Neural cell (in vitro differentiated cells): ENCODE results near the gene CLHC1. TPM values are rescaled to one million over a fixed set of nuclear protein-coding genes. Genes with fewer than 3 reads are reported as not detected.

Experiments
- H2AFZ ChIP-seq: fragments of 200-600, 300-800 bp; sonication (generic), shearing (Covaris generic); 2 replicates; pipeline ENCODE4 v1.6.0; 2014; ENCODE audit warnings: low read depth, mild to moderate bottlenecking, antibody characterized with exemption, low read length, moderate library complexity
- H3F3A ChIP-seq: fragments of 200-600 bp; shearing (Covaris generic); 2 replicates; pipeline ENCODE4 v1.6.1; 2016; ENCODE audit warnings: mild to moderate bottlenecking, moderate library complexity, mixed read lengths, antibody characterized with exemption, low read length; ENCODE audit not compliant: insufficient read depth, poor library complexity, severe bottlenecking
- H3K27ac ChIP-seq: fragments of 200-600, 300-800 bp; sonication (generic), shearing (Covaris generic); 2 replicates; pipeline ENCODE4 v1.5.1; 2014; ENCODE audit warnings: mild to moderate bottlenecking, low read length, moderate library complexity
- H3K27me3 ChIP-seq: fragments of 300-800, 200-600 bp; sonication (generic), shearing (Covaris generic); 2 replicates; pipeline ENCODE4 v1.6.0; 2014; ENCODE audit warnings: mild to moderate bottlenecking, low read depth, low read length, moderate library complexity; ENCODE audit not compliant: insufficient read depth
- H3K36me3 ChIP-seq: fragments of 300-800, 200-600 bp; sonication (generic), shearing (Covaris generic); 2 replicates; pipeline ENCODE4 v1.5.1; 2014; ENCODE audit warnings: mild to moderate bottlenecking, antibody characterized with exemption, low read length, moderate library complexity; ENCODE audit not compliant: insufficient read depth
- H3K4me2 ChIP-seq: fragments of 300-800, 200-600 bp; sonication (generic), shearing (Covaris generic); 2 replicates; pipeline ENCODE4 v1.6.0; 2014; ENCODE audit warnings: mild to moderate bottlenecking, low read length
- H3K4me3 ChIP-seq: fragments of 300-800, 200-600 bp; sonication (generic), shearing (Covaris generic); 2 replicates; pipeline ENCODE4 v1.5.1; 2014; ENCODE audit warnings: mild to moderate bottlenecking, low read length, moderate library complexity
- H3K79me2 ChIP-seq: fragments of 200-600 bp; shearing (Covaris generic); replicated peaks from 2 replicates; pipeline ENCODE4 v1.6.0; 2014; ENCODE audit warnings: mild to moderate bottlenecking, low read length, moderate library complexity; ENCODE audit not compliant: insufficient read depth
- H3K9ac ChIP-seq: fragments of 300-800, 200-600 bp; sonication (generic), shearing (Covaris generic); 2 replicates; pipeline ENCODE4 v1.6.1; 2016; ENCODE audit warnings: mild to moderate bottlenecking, low read length, mixed read lengths
- H3K9me2 ChIP-seq: fragments of 200-600 bp; shearing (Covaris generic); 2 replicates; pipeline ENCODE4 v1.6.1; 2016; ENCODE audit warnings: mild to moderate bottlenecking, low read length, mixed read lengths; ENCODE audit not compliant: insufficient read depth
- H3K9me3 ChIP-seq: fragments of 200-600, 300-800 bp; sonication (generic), shearing (Covaris generic); 2 replicates; pipeline ENCODE4 v1.6.1; 2016; ENCODE audit warnings: mild to moderate bottlenecking, mixed run types, low read length, moderate library complexity, mixed read lengths
- H4K20me1 ChIP-seq: fragments of 200-600 bp; shearing (Covaris generic); 2 replicates; pipeline ENCODE4 v1.6.1; 2016; ENCODE audit warnings: mild to moderate bottlenecking, mixed run types; ENCODE audit not compliant: insufficient read depth
- EP300 ChIP-seq: fragments of 450-650 bp; conservative IDR thresholded peaks from 2 replicates; pipeline ENCODE4 v1.6.1; 2014; ENCODE audit warnings: antibody characterized with exemption, mild to moderate bottlenecking, moderate library complexity; ENCODE audit not compliant: poor library complexity, severe bottlenecking
- MXI1 ChIP-seq: fragments of 450-650 bp; conservative IDR thresholded peaks from 2 replicates; pipeline ENCODE4 v1.6.1; 2014; ENCODE audit warnings: antibody characterized with exemption, mild to moderate bottlenecking; ENCODE audit not compliant: poor library complexity, severe bottlenecking
- POLR2AphosphoS5 ChIP-seq: IDR thresholded peaks from 2 replicates; pipeline ENCODE4 v1.6.1; 2012
- RAD21 ChIP-seq: fragments of 450-650 bp; conservative IDR thresholded peaks from 2 replicates; pipeline ENCODE4 v1.6.1; 2014; ENCODE audit warnings: antibody characterized with exemption, mild to moderate bottlenecking, moderate library complexity
- SMC3 ChIP-seq: fragments of 450-650 bp; conservative IDR thresholded peaks from 2 replicates; pipeline ENCODE4 v1.6.1; 2014; ENCODE audit warnings: antibody characterized with exemption, mild to moderate bottlenecking, moderate library complexity; ENCODE audit not compliant: poor library complexity
- polyA plus RNA-seq: library from polyadenylated mRNA; depleted of rRNA; stranded (reverse); fragments of >200 nt; gene quantifications from 2 replicates; pipeline ENCODE4 v1.2.3, GENCODE V29; 2014
- TF ChIP-seq, protein P1 (sequence below): IDR thresholded peaks from 2 replicates; pipeline ENCODE4 v1.6.1; 2012; ENCODE audit warnings: borderline replicate concordance
- TF ChIP-seq, protein P2 (sequence below): fragments of 450-650 bp; IDR thresholded peaks from 2 replicates; pipeline ENCODE4 v1.5.1; 2014; ENCODE audit warnings: antibody characterized with exemption, mild to moderate bottlenecking, moderate library complexity; ENCODE audit not compliant: poor library complexity, severe bottlenecking

The CLHC1 gene
- polyA plus RNA-seq, 1 donor from 2014 or later: 43.6 TPM

DNA sequence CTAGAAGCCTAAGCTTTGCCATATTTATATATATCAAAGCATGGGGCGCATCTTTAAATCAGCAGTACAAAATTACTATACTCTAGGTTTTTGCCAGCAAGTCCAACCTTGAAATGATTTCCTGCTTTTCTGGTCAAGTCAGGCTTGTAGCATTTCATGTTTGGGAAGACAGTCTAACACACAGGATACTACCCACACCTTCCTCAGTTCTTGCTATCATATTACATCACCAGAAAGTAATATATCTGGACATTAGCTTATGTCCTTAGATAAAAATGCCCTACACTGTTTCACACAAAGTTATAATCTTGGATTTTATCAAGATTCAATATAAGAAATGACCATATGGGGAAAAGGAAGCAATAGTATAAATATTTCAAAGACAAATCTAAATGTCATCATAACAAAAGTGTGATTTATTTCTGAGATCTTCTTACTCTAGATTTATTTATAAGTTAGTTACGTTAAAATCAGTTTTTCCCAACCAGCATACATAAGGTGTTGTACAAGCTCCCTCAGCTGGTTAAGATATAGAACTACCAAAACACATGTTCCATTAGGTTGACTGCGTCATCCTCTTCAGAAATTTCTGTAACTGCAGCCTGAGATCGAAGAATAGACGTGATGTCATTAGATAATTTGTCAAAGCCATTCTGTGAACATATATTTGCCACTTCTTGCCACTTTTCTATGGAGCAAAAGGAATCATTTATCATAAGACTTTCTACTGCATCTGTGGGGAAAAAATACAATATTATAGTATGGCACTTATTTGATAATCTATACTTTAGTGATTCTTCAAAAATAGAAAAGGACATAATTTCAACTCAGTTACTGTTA is 56.6 kb downstream of the CLHC1 start:
- Histone ChIP-seq H3K9me3 (no peaks in the 10 kb centered on the region), H2AFZ (no peak overlapping the region), H3K9me2 (no peaks in the 10 kb centered on the region), H3K4me3 (no peak overlapping the region), H3K36me3 (no peaks in the 10 kb centered on the region), H3K9ac (no peak overlapping the region), H3K79me2 (no peaks in the 10 kb centered on the region), H3F3A (no peaks in the 10 kb centered on the region), H3K27ac (no peak overlapping the region), H3K27me3 (no peaks in the 10 kb centered on the region), H3K4me2 (no peak overlapping the region), H4K20me1 (no peaks in the 10 kb centered on the region)
- TF ChIP-seq, protein P1, sequence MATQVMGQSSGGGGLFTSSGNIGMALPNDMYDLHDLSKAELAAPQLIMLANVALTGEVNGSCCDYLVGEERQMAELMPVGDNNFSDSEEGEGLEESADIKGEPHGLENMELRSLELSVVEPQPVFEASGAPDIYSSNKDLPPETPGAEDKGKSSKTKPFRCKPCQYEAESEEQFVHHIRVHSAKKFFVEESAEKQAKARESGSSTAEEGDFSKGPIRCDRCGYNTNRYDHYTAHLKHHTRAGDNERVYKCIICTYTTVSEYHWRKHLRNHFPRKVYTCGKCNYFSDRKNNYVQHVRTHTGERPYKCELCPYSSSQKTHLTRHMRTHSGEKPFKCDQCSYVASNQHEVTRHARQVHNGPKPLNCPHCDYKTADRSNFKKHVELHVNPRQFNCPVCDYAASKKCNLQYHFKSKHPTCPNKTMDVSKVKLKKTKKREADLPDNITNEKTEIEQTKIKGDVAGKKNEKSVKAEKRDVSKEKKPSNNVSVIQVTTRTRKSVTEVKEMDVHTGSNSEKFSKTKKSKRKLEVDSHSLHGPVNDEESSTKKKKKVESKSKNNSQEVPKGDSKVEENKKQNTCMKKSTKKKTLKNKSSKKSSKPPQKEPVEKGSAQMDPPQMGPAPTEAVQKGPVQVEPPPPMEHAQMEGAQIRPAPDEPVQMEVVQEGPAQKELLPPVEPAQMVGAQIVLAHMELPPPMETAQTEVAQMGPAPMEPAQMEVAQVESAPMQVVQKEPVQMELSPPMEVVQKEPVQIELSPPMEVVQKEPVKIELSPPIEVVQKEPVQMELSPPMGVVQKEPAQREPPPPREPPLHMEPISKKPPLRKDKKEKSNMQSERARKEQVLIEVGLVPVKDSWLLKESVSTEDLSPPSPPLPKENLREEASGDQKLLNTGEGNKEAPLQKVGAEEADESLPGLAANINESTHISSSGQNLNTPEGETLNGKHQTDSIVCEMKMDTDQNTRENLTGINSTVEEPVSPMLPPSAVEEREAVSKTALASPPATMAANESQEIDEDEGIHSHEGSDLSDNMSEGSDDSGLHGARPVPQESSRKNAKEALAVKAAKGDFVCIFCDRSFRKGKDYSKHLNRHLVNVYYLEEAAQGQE: no peak
- peak; percentile 25 for TF ChIP-seq MXI1
- TF ChIP-seq POLR2AphosphoS5: no peak
- peak; percentile 93 for TF ChIP-seq SMC3
- TF ChIP-seq, protein P2, sequence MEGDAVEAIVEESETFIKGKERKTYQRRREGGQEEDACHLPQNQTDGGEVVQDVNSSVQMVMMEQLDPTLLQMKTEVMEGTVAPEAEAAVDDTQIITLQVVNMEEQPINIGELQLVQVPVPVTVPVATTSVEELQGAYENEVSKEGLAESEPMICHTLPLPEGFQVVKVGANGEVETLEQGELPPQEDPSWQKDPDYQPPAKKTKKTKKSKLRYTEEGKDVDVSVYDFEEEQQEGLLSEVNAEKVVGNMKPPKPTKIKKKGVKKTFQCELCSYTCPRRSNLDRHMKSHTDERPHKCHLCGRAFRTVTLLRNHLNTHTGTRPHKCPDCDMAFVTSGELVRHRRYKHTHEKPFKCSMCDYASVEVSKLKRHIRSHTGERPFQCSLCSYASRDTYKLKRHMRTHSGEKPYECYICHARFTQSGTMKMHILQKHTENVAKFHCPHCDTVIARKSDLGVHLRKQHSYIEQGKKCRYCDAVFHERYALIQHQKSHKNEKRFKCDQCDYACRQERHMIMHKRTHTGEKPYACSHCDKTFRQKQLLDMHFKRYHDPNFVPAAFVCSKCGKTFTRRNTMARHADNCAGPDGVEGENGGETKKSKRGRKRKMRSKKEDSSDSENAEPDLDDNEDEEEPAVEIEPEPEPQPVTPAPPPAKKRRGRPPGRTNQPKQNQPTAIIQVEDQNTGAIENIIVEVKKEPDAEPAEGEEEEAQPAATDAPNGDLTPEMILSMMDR: peak; percentile 88
- TF ChIP-seq RAD21: peak; percentile 95

DNA sequence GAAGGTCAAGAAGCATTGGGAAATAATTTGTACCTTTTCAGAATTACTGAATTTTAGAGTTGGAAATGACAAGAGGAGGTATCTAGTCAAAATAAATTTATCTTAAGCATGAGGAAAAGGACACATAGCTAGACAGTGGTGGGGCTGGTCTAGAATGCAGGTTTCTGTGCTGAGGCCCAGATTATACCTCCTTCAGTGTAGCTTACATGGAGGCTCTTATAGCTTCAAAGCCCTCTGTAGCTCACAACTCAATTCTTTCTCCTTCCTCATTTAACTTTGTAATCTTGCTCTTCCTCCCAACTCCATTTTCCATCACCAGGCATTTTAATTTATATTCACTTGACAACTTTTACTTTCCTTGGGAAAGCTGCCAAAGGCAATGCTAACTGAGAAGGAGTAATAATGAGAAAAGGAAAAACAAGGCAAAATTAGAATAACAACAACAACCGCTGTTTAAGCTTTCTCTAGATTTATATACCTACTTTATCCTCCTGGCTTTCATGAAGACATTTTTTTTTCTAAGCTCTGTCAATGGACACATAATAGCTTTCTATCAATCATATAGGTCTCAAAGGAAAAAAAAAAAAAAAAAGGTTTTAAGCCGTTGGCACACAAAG is 58.5 kb downstream of the CLHC1 start:
- Histone ChIP-seq H3K4me2 (peak overlapping the region; percentile 37), H3F3A (no peaks in the 10 kb centered on the region), H3K36me3 (no peaks in the 10 kb centered on the region), H3K9me2 (no peaks in the 10 kb centered on the region), H3K79me2 (no peaks in the 10 kb centered on the region), H3K9ac (no peak overlapping the region), H3K4me3 (peak overlapping the region; percentile 35), H4K20me1 (no peaks in the 10 kb centered on the region), H3K27ac (peak overlapping the region; percentile 56), H3K9me3 (no peaks in the 10 kb centered on the region), H3K27me3 (no peaks in the 10 kb centered on the region), H2AFZ (no peak overlapping the region)
- TF ChIP-seq POLR2AphosphoS5 (no peak), EP300 (peak; percentile 42)
